ENCODE data around the gene UNC79.

DNA sequence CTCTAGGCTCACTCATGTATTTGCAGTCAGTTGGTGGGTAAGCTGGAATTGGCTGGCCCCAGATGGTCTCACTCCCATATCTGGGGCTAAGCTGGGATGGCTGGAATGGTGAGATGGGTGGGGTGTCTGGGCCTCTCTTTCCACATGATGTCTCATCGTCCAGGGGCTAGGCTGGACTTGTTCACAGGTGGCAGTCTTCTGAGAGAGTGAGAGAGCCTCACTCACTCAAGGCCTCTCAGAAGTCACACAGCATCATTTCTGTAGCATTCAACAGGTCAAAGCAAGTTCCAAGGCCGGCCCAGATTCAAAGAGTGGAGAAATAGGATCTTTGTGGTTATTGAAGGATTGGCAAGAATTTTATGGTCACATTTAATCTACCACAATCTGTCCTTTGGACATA is 102.7 kb downstream of the UNC79 start:
- TF ChIP-seq, protein P1, sequence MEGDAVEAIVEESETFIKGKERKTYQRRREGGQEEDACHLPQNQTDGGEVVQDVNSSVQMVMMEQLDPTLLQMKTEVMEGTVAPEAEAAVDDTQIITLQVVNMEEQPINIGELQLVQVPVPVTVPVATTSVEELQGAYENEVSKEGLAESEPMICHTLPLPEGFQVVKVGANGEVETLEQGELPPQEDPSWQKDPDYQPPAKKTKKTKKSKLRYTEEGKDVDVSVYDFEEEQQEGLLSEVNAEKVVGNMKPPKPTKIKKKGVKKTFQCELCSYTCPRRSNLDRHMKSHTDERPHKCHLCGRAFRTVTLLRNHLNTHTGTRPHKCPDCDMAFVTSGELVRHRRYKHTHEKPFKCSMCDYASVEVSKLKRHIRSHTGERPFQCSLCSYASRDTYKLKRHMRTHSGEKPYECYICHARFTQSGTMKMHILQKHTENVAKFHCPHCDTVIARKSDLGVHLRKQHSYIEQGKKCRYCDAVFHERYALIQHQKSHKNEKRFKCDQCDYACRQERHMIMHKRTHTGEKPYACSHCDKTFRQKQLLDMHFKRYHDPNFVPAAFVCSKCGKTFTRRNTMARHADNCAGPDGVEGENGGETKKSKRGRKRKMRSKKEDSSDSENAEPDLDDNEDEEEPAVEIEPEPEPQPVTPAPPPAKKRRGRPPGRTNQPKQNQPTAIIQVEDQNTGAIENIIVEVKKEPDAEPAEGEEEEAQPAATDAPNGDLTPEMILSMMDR (IDR thresholded peaks at IDR 0.05; ENCODE audit: extremely low read depth in 1 of 2, insufficient read depth in 1 of 2, low read depth in 1 of 2, low read length in 2 of 2), result no peak
- TF ChIP-seq EZH2 (IDR thresholded peaks at IDR 0.05; ENCODE audit: borderline replicate concordance, low read depth, low read length, severe bottlenecking), result no peak
- no peak for TF ChIP-seq POLR2A (IDR thresholded peaks at IDR 0.05; ENCODE audit: low read depth, low read length)

Measured in endothelial cell of umbilical vein (primary cell).